ENCODE data around the gene GPR139.

The GPR139 gene

DNA sequence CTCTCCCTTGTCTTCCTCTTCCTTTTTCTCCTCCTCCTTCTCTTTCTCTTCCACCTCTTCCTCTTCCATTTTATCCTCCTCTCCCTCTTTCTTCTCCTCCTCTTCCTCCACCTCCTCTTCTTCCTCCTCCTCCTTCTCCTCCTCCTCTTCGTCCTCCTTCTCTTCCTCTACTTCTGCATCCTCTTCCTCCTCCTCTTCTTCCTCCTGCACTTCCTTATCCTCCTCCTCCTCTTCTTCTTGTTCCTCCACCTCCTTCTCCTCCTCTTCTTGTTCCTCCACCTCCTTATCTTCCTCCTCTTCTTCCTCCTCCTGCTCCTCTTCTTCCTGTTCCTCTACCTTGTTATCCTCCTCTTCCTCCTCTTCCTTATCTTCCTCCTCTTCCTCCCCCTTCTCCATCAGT is 28.8 kb upstream of the GPR139 start:
- DNase-seq (ENCODE audit: low read depth), result no peak
- no peak for TF ChIP-seq CTCF (conservative IDR thresholded peaks at IDR 0.05; ENCODE audit: low read depth, low read length)
- no peak overlapping the region for H3K4me3 ChIP-seq (ENCODE audit: low read length)

DNA sequence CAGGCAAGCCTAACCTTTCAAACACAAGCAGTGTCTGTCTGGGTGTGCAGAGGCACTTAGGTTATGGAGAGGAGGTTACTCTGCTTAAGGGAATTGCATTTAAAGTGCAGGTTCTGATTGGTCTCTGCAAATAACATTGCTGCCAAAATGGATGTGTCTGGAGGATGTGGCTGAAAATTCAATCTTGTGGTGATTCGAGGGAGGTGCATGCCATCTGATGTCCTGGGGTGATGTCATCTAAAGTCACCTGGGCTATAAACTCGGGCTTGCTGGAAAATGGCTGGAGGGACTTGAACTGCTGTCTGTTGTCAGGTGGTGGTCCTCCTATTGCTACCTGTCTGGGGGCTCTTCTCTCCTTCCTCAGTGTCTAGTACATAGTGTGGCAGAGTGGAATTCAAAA is 28.3 kb upstream of the GPR139 start:
- TF ChIP-seq CTCF (conservative IDR thresholded peaks at IDR 0.05; ENCODE audit: low read depth, low read length), result no peak
- no peak for DNase-seq (ENCODE audit: low read depth)
- no peak overlapping the region for H3K4me3 ChIP-seq (ENCODE audit: low read length)

- no peak for TF ChIP-seq CTCF (conservative IDR thresholded peaks at IDR 0.05; ENCODE audit: low read depth, low read length)
- H3K4me3 ChIP-seq (ENCODE audit: low read length), result no peak overlapping the region
- DNase-seq (ENCODE audit: low read depth), result no peak
Observed at GRCh38 chr16:20099375-20099774, 25.7 kb upstream of the GPR139 start.

- no peak overlapping the region for H3K4me3 ChIP-seq (ENCODE audit: low read length)
- no peak for TF ChIP-seq CTCF (conservative IDR thresholded peaks at IDR 0.05; ENCODE audit: low read depth, low read length)
- DNase-seq (ENCODE audit: low read depth), result no peak
Observed at GRCh38 chr16:20094157-20094556, 20.5 kb upstream of the GPR139 start.

GRCh38 chr16:20089246-20089965 is 15.7 kb upstream of the GPR139 start:
- no peak overlapping the region for H3K4me3 ChIP-seq (ENCODE audit: low read length)
- DNase-seq (ENCODE audit: low read depth), result no peak
- TF ChIP-seq CTCF (conservative IDR thresholded peaks at IDR 0.05; ENCODE audit: low read depth, low read length), result no peak

DNA sequence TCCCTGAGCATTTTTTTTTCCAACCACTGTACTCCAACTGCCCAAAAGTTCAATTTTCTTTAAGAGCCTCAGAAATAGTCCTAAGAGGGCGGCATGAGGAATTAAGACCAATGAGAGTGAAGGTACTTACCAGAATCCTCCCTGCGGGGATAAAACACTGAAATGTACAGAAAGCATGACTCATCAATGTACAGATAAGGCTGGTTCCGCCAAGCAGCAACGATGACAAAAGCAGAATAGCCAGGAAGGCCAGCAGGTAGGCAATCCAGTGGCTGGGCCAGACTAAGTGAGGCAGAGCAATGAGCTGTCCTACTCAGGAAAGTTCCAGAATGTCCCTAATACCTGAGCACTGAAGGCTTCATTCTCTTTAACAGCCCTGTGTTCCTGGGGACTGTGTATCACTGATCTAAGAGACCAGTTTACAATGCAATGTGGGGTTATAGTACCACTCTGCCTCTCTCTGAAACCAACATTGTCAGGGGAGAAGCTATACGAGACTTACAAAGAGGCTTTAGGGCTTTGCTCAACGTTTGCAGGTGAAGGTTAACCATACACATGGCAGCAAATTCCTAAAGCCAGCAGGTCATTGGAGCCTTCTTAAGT is 11.0 kb upstream of the GPR139 start:
- H3K4me3 ChIP-seq (ENCODE audit: low read length), result no peak overlapping the region
- no peak for DNase-seq (ENCODE audit: low read depth)
- no peak for TF ChIP-seq CTCF (conservative IDR thresholded peaks at IDR 0.05; ENCODE audit: low read depth, low read length)

DNA sequence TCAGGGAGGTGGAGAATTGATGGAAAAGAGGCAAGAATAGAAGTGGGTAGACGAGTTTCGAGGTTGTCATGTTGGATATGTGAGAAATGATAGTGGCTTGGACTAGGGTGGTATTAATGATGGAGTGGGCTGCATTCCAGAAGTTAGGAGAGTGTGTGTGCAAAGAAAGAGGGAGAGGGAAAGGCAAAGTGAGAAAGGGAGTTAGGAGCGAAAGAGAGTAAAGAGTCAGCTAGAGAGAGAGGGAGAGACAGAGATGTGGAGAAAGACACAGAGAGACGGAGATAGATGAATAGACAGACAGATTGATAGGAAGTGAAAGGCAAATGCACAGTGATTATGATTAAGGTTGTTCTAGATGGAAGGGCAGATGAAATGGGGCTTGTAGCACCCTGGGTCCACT is 5.4 kb upstream of the GPR139 start:
- no peak for TF ChIP-seq CTCF (conservative IDR thresholded peaks at IDR 0.05; ENCODE audit: low read depth, low read length)
- no peak for DNase-seq (ENCODE audit: low read depth)
- H3K4me3 ChIP-seq (ENCODE audit: low read length), result no peak overlapping the region
